Activated naive CD8-positive, alpha-beta T cell treated with anti-CD3 and anti-CD28 coated beads for 36 hours (primary cell): ENCODE results near the gene MLPH. TPM values are rescaled to one million over a fixed set of nuclear protein-coding genes. Genes with fewer than 3 reads are reported as not detected.

ENCODE experiments used
- DNase-seq: peaks from one replicate; pipeline ENCODE4 v3.0.0; 2021
- H3K27ac Mint-ChIP-seq: one replicate; pipeline ENCODE4 v1.8.0; 2022; ENCODE audit warnings: mild to moderate bottlenecking, moderate library complexity, mixed read lengths
- H3K27me3 Mint-ChIP-seq: one replicate; pipeline ENCODE4 v1.8.0; 2022; ENCODE audit warnings: mild to moderate bottlenecking, mixed read lengths
- H3K36me3 Mint-ChIP-seq: one replicate; pipeline ENCODE4 v1.8.0; 2021; ENCODE audit warnings: mild to moderate bottlenecking, mixed read lengths
- H3K4me1 Mint-ChIP-seq: one replicate; pipeline ENCODE4 v1.8.0; 2021; ENCODE audit warnings: mixed read lengths
- H3K4me3 Mint-ChIP-seq: one replicate; pipeline ENCODE4 v1.8.0; 2022; ENCODE audit warnings: mild to moderate bottlenecking, moderate library complexity, mixed read lengths
- H3K9me3 Mint-ChIP-seq: one replicate; pipeline ENCODE4 v1.8.0; 2022; ENCODE audit warnings: mixed read lengths
- total RNA-seq, 2 experiments: library from RNA; stranded (reverse); gene quantifications; one replicate each; pipeline ENCODE4 v1.2.3, GENCODE V29; 2021

The MLPH gene
- total RNA-seq, 2 experiments from 2014 or later, result not detected

DNA sequence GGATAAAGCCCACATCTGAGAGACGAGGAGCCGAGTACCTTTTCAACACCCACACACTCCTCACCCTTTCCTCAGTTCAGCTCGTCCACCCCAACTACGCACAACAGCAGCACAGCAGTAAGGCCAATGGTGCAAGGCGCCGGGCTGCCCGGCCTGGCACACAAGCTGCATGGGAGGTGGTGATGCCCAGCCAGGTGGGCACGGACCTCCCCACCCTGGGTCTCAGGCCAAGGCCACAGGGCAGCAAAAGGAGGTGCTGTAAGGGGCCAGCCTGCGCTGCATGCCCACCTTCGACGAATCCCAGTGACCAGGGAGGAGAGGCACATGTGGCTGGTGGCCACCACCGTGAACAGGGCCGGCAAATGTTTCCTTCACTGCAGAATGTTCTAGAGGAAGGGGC, 36.5 kb upstream of the MLPH start:
- Mint-ChIP-seq H3K4me3 (no peak overlapping the region), H3K9me3 (peaks cover 5% of the 10 kb centered on the region), H3K36me3 (no peaks in the 10 kb centered on the region), H3K4me1 (peaks cover 9% of the 10 kb centered on the region), H3K27ac (no peak overlapping the region), H3K27me3 (no peaks in the 10 kb centered on the region)
- DNase-seq, result no peak

- H3K4me1 Mint-ChIP-seq, result peaks cover 11% of the 10 kb centered on the region
- peaks cover 5% of the 10 kb centered on the region for H3K9me3 Mint-ChIP-seq
- H3K27me3 Mint-ChIP-seq, result no peaks in the 10 kb centered on the region
- DNase-seq, result no peak
- no peak overlapping the region for H3K27ac Mint-ChIP-seq
- no peaks in the 10 kb centered on the region for H3K36me3 Mint-ChIP-seq
- H3K4me3 Mint-ChIP-seq, result no peak overlapping the region
Measured at GRCh38 chr2:237451643-237452469, 35.2 kb upstream of the MLPH start.

DNA sequence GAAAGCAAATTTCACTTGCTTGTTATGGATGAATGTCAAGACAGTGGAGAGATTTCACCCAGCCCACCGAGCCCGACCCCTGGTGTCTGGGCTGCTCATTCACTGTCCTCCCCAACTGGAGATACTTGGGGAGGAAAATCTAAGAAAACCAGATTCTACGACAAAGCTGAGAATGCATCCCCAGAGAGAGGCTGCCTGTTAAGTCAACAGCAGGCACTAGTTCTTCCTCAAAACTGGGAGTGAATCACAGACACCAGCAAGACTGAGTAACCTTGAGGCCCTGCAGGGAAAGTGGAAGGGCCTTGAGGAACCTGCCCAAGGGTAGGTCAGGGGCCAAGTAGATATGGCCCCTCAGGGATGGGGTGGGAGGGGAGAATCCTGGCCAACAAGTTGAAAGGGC, 34.2 kb upstream of the MLPH start:
- H3K36me3 Mint-ChIP-seq, result no peaks in the 10 kb centered on the region
- no peak overlapping the region for H3K4me3 Mint-ChIP-seq
- H3K27ac Mint-ChIP-seq, result no peak overlapping the region
- peaks cover 11% of the 10 kb centered on the region for H3K4me1 Mint-ChIP-seq
- no peak for DNase-seq
- peaks cover 8% of the 10 kb centered on the region for H3K9me3 Mint-ChIP-seq
- no peaks in the 10 kb centered on the region for H3K27me3 Mint-ChIP-seq

- H3K4me1 Mint-ChIP-seq, result peaks cover 16% of the 10 kb centered on the region
- no peak for DNase-seq
- no peak overlapping the region for H3K4me3 Mint-ChIP-seq
- no peaks in the 10 kb centered on the region for H3K36me3 Mint-ChIP-seq
- no peak overlapping the region for H3K27ac Mint-ChIP-seq
- H3K27me3 Mint-ChIP-seq, result no peaks in the 10 kb centered on the region
- H3K9me3 Mint-ChIP-seq, result peaks cover 8% of the 10 kb centered on the region
Measured at GRCh38 chr2:237453671-237454070, 33.4 kb upstream of the MLPH start.

DNA sequence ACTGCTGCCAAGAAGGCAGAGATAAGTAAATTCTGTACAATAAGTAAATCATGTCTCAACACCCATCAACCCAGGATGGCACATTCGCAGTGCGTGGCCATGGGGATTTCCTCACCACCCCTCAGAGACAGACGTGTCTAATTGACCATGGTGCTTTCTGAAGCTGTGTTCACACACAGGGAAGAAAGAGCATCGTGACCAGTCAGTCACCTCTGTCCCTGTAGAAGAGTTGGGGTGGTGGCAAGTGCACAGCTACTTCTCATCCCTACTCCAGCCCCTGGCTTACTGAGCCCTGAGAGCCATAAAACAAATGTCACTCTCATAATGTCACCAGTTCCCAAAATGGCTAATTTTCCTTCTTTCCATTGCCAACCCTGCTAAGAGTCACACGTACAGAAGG, 31.3 kb upstream of the MLPH start:
- DNase-seq, result no peak
- Mint-ChIP-seq H3K4me1 (peaks cover 11% of the 10 kb centered on the region), H3K36me3 (no peaks in the 10 kb centered on the region), H3K9me3 (peaks cover 8% of the 10 kb centered on the region), H3K27me3 (no peaks in the 10 kb centered on the region), H3K4me3 (no peak overlapping the region), H3K27ac (no peak overlapping the region)

- Mint-ChIP-seq H3K36me3 (no peaks in the 10 kb centered on the region), H3K4me3 (no peak overlapping the region), H3K27me3 (no peaks in the 10 kb centered on the region), H3K27ac (no peak overlapping the region), H3K9me3 (peaks cover 8% of the 10 kb centered on the region), H3K4me1 (peaks cover 11% of the 10 kb centered on the region)
- DNase-seq, result no peak
Measured at GRCh38 chr2:237456200-237456843, 30.7 kb upstream of the MLPH start.

- Mint-ChIP-seq H3K27me3 (no peaks in the 10 kb centered on the region), H3K4me3 (no peak overlapping the region), H3K36me3 (no peaks in the 10 kb centered on the region), H3K4me1 (peaks cover 11% of the 10 kb centered on the region), H3K9me3 (peaks cover 8% of the 10 kb centered on the region), H3K27ac (no peak overlapping the region)
- DNase-seq, result no peak
Measured at GRCh38 chr2:237457388-237457941, 29.6 kb upstream of the MLPH start.

- Mint-ChIP-seq H3K36me3 (no peaks in the 10 kb centered on the region), H3K4me1 (peaks cover 11% of the 10 kb centered on the region), H3K27me3 (no peaks in the 10 kb centered on the region), H3K27ac (no peak overlapping the region), H3K9me3 (peaks cover 8% of the 10 kb centered on the region), H3K4me3 (no peak overlapping the region)
- DNase-seq, result no peak
Measured at GRCh38 chr2:237458519-237458918, 28.5 kb upstream of the MLPH start.

DNA sequence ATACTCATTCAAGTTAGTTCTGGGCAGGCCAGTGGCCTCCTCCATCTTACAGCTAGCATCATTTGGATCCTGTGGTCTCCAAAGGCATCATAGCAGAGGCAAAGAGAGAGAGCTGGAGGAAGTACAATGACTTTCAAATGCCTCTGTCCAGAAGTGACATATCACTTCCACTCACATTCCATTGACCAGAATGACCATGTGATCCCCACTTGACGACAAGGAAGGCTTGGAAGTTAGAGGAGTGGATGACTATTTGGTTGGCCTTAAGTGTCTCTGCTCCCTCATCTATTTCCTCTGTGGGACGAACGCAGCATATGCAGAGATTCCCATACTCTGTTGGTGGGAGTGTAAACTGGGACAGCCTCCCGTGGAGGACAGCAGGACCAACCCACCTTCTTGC, 27.8 kb upstream of the MLPH start:
- Mint-ChIP-seq H3K36me3 (no peaks in the 10 kb centered on the region), H3K4me1 (peaks cover 11% of the 10 kb centered on the region), H3K27ac (no peak overlapping the region), H3K9me3 (peaks cover 6% of the 10 kb centered on the region), H3K4me3 (no peak overlapping the region), H3K27me3 (no peaks in the 10 kb centered on the region)
- DNase-seq, result no peak

DNA sequence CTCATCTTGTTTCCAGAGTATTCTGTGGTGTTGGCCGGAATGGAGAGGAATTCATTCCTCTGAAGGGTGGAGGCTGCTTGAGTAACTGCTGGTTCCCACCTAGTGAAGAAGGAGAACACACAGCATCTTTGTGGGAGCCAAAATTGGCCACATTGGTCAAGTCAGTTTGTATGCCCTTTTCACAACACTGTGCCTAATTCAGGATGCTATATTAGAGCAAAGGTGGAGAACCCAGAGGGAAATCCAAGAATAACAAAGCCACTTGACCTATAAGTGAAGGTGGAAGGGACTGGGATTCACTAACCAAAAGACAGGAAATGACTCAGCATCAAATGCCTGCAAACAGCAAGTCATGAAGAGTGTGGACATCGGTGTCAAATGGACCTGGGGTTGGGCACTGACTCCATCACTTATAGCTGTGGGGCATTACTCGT, 27.3 kb upstream of the MLPH start:
- Mint-ChIP-seq H3K4me3 (no peak overlapping the region), H3K9me3 (peaks cover 3% of the 10 kb centered on the region), H3K27ac (no peak overlapping the region), H3K36me3 (no peaks in the 10 kb centered on the region), H3K27me3 (no peaks in the 10 kb centered on the region), H3K4me1 (peaks cover 11% of the 10 kb centered on the region)
- no peak for DNase-seq

GRCh38 chr2:237464757-237465391, 22.2 kb upstream of the MLPH start:
- Mint-ChIP-seq H3K27me3 (no peaks in the 10 kb centered on the region), H3K9me3 (no peaks in the 10 kb centered on the region), H3K4me3 (no peak overlapping the region), H3K27ac (no peak overlapping the region), H3K4me1 (peaks cover 1% of the 10 kb centered on the region), H3K36me3 (no peaks in the 10 kb centered on the region)
- no peak for DNase-seq

- DNase-seq, result no peak
- Mint-ChIP-seq H3K4me1 (peaks cover 1% of the 10 kb centered on the region), H3K27me3 (no peaks in the 10 kb centered on the region), H3K4me3 (no peak overlapping the region), H3K27ac (no peak overlapping the region), H3K36me3 (no peaks in the 10 kb centered on the region), H3K9me3 (no peaks in the 10 kb centered on the region)
Measured at GRCh38 chr2:237465515-237466148, 21.4 kb upstream of the MLPH start.

DNA sequence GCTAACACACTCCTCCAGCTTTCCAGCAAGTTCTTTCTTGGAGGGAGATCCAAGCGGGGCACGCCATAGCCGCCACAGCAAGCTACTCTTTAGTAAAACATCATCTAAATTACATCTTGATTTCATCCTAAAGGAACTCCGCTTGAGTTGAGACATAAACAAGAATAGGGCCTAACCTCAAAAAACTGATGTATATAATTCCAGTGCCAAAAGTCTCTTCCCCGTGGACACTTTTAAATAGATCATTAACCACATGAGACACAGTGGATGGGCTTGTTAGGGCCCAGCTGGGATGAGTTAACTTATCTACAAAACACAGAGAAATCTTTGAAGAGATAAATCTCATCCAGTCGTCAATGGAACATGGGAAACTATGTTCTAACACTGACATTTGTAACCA, 20.8 kb upstream of the MLPH start:
- DNase-seq, result no peak
- H3K36me3 Mint-ChIP-seq, result no peaks in the 10 kb centered on the region
- H3K27ac Mint-ChIP-seq, result no peak overlapping the region
- H3K4me3 Mint-ChIP-seq, result no peak overlapping the region
- H3K4me1 Mint-ChIP-seq, result peaks cover 1% of the 10 kb centered on the region
- no peaks in the 10 kb centered on the region for H3K9me3 Mint-ChIP-seq
- no peaks in the 10 kb centered on the region for H3K27me3 Mint-ChIP-seq

DNA sequence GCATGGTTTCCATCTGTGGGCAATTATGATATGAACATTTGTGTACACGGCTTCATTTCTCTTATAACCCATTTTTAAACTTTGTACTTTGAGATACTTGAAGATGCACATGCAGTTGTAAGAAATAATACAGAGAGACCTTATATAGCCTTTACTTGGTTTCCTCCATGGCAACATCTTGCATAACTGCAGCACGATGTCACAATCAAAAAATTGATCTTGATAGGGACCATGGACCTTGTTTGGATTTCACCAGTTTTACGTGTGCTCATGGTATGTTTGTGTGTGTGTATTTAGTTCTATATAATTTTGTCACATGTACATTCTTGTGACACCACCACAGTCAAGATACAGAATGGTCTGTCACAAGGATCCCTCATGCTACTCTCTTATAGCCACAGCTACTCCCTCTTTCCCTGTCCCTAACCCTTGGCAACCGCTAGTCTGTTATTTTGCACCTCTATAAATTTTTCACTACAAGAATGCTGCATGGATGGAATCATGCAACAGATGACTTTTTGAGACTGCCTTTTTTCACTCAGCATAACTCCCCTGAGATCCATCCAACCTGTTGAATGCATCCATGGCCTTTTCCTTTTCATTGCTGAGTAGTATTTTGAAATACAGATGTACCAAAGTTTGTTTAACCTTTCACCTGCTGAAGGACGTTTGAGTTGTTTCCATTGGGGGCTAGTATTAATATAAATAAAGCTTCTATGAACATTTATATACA, 19.4 kb upstream of the MLPH start:
- H3K27me3 Mint-ChIP-seq, result no peaks in the 10 kb centered on the region
- peaks cover 1% of the 10 kb centered on the region for H3K4me1 Mint-ChIP-seq
- H3K36me3 Mint-ChIP-seq, result no peaks in the 10 kb centered on the region
- no peak for DNase-seq
- H3K4me3 Mint-ChIP-seq, result no peak overlapping the region
- H3K27ac Mint-ChIP-seq, result no peak overlapping the region
- H3K9me3 Mint-ChIP-seq, result no peaks in the 10 kb centered on the region
